HepG2 (cell line): ENCODE results near the gene SMURF2. TPM values are rescaled to one million over a fixed set of nuclear protein-coding genes. Genes with fewer than 3 reads are reported as not detected.
A peak's percentile ranks its signal among the peaks of the same experiment; 100 is the strongest.

Source experiments
- ATAC-seq: fragments of 200-7000 bp; cut with Tn5 transposase; 3 replicates; pipeline ENCODE4 v1.9.1; 2020; ENCODE audit warnings: mild to moderate bottlenecking, moderate library complexity
- BruUV-seq: library from RNA; stranded (reverse); fragments of 400-500 nt; replicated peaks from 2 replicates; lab custom pipeline; 2021; lab: Mats Ljungman, UMichigan
- CTCF ChIA-PET: fragments of 300-600 bp; formaldehyde crosslinking; extraction: SDS; loops from one replicate; lab custom pipeline; 2021; ENCODE audit warnings: low total read pairs, inconsistent platforms, low intra/inter-chr PET ratio; lab: Yijun Ruan, JAX
- POLR2A ChIA-PET: fragments of 350-600 bp; sonication (Branson Sonifier 250); formaldehyde crosslinking; loops from one replicate; lab custom pipeline; 2020; ENCODE audit warnings: antibody characterized with exemption, inconsistent platforms; lab: Yijun Ruan, JAX
- DNase-seq: peaks from one replicate; pipeline ENCODE4 v3.0.0-alpha.2; 2015; ENCODE audit warnings: low spot score
- FAIRE-seq: peaks from 3 replicates; lab custom pipeline; 2011; peaks lifted over from hg19 to GRCh38; lab: Jason Lieb, UNC
- H2AFZ ChIP-seq: one replicate; pipeline ENCODE4 v1.6.1; 2011; ENCODE audit warnings: low read length, inconsistent platforms
- H3K27ac ChIP-seq: fragments of 300-600 bp; 3 replicates; pipeline ENCODE4 v1.8.0; 2011; ENCODE audit warnings: mixed run types, mild to moderate bottlenecking, mixed read lengths, low read length, inconsistent platforms; ENCODE audit not compliant: insufficient read depth; ENCODE audit errors: extremely low read length
- H3K27me3 ChIP-seq, 2 experiments: fragments of 200-600 bp in 1 of 2; 2 replicates in 1 of 2; 3 replicates in 1 of 2; pipeline versions ENCODE4 v1.6.0 to v1.8.0; 2011; ENCODE audit warnings: low read length in 2 of 2, mild to moderate bottlenecking in 2 of 2, moderate library complexity in 2 of 2, inconsistent platforms in 1 of 2; ENCODE audit not compliant: insufficient read depth in 2 of 2, control insufficient read depth in 1 of 2
- H3K36me3 ChIP-seq, 2 experiments: fragments of 200-600 bp in 1 of 2; replicated peaks in 1 of 2; 2 replicates in 1 of 2; 3 replicates in 1 of 2; pipeline versions ENCODE4 v1.5.1 to v1.8.0; 2011; ENCODE audit warnings: low read length in 2 of 2, inconsistent platforms in 1 of 2; ENCODE audit not compliant: insufficient read depth in 2 of 2, control insufficient read depth in 1 of 2
- H3K4me1 ChIP-seq: 2 replicates; pipeline ENCODE4 v1.5.1; 2012; ENCODE audit warnings: low read length, inconsistent platforms; ENCODE audit not compliant: insufficient read depth
- H3K4me2 ChIP-seq: 2 replicates; pipeline ENCODE4 v1.6.0; 2011; ENCODE audit warnings: low read depth, low read length, inconsistent platforms
- H3K4me3 ChIP-seq, 3 experiments: fragments of 200-600 bp in 1 of 3; sonication (generic), shearing (Covaris generic) in 1 of 3; replicated peaks in 1 of 3; 2 replicates each; pipeline ENCODE4 v1.5.1; 2011 to 2016; ENCODE audit warnings: low read length in 3 of 3, inconsistent platforms in 2 of 3, low read depth in 2 of 3, mild to moderate bottlenecking in 2 of 3, control low read depth in 1 of 3, mixed read lengths in 1 of 3; ENCODE audit not compliant: insufficient read depth in 1 of 3
- H3K79me2 ChIP-seq: one replicate; pipeline ENCODE4 v1.6.1; 2011; ENCODE audit warnings: low read length, inconsistent platforms; ENCODE audit not compliant: insufficient read depth
- H3K9ac ChIP-seq: 2 replicates; pipeline ENCODE4 v1.6.0; 2011; ENCODE audit warnings: mild to moderate bottlenecking, low read depth, low read length, inconsistent platforms; ENCODE audit not compliant: insufficient read depth
- H3K9me3 ChIP-seq: 2 replicates; pipeline ENCODE4 v1.5.1; 2012; ENCODE audit warnings: mild to moderate bottlenecking, low read length
- H4K20me1 ChIP-seq: 2 replicates; pipeline ENCODE4 v1.6.0; 2011; ENCODE audit warnings: inconsistent platforms, mild to moderate bottlenecking, low read length, moderate library complexity; ENCODE audit not compliant: insufficient read depth
- AGO2 ChIP-seq: fragments of 200-400 bp; formaldehyde crosslinking; optimal IDR thresholded peaks from 2 replicates; pipeline ENCODE3; 2017; ENCODE audit warnings: mild to moderate bottlenecking, low read depth, low read length, moderate library complexity
- CC2D1A ChIP-seq: sonication (generic); formaldehyde crosslinking; IDR thresholded peaks from 2 replicates; pipeline ENCODE4 v1.8.1; 2023; ENCODE audit warnings: mild to moderate bottlenecking, missing genetic modification reagents
- FIP1L1 ChIP-seq: fragments of 200-400 bp; formaldehyde crosslinking; IDR thresholded peaks from 2 replicates; pipeline ENCODE4 v1.6.1; 2018; ENCODE audit warnings: low read depth, mild to moderate bottlenecking, low read length, moderate library complexity, borderline replicate concordance; ENCODE audit not compliant: insufficient read depth
- KLF12 ChIP-seq: sonication (generic); formaldehyde crosslinking; IDR thresholded peaks from 2 replicates; pipeline ENCODE4 v1.4.0; 2020; ENCODE audit warnings: missing genetic modification reagents, borderline replicate concordance
- REPIN1 ChIP-seq: sonication (generic); formaldehyde crosslinking; IDR thresholded peaks from 2 replicates; pipeline ENCODE4 v1.8.0; 2022; ENCODE audit warnings: missing genetic modification reagents, low read depth, mild to moderate bottlenecking, borderline replicate concordance
- TRIM24 ChIP-seq: sonication (generic); formaldehyde crosslinking; IDR thresholded peaks from 2 replicates; pipeline ENCODE4 v1.8.0; 2022; ENCODE audit warnings: mild to moderate bottlenecking, missing genetic modification reagents
- WGBS: methylation state at CpG from one replicate; pipeline ENCODE4 v1.1.6; 2017; ENCODE audit warnings: low lambda C conversion rate; 5-methylcytosine and 5-hydroxymethylcytosine counted together
- in situ Hi-C: cut with HindIII; loops from 2 replicates; pipeline ENCODE4 v1.10.0; 2017; ENCODE audit warnings: low pct_unique_long_range_greater_than_20kb; ENCODE audit not compliant: extremely low pct_ligation_motif_present
- intact Hi-C: fragments of 100-400 bp; cut with micrococcal nuclease; formaldehyde crosslinking; loops from one replicate; pipeline ENCODE4 v1.10.0; 2022; ENCODE audit not compliant: unreplicated experiment
- polyA plus RNA-seq, 8 experiments: library from polyadenylated mRNA; depleted of rRNA in 3 of 8; stranded (reverse) in 7 of 8; unstranded in 1 of 8; fragments of >200 nt; fragmentation: Illumina TruSeq in 4 of 8; extraction: Trizol in 4 of 8; gene quantifications; 2 replicates each; pipeline versions ENCODE4 v1.2.1 to v1.2.3, GENCODE V29; 2011 to 2016; ENCODE audit warnings: low read depth in 4 of 8, missing spikeins in 1 of 8, mixed read lengths in 1 of 8; ENCODE audit not compliant: insufficient read depth in 1 of 8
- total RNA-seq, 5 experiments: library from RNA; depleted of rRNA; stranded (reverse); fragments of >200 nt; fragmentation: Illumina TruSeq; extraction: Trizol; gene quantifications; 2 replicates each; pipeline ENCODE4 v1.2.3, GENCODE V29; 2016; ENCODE audit warnings: low read depth in 1 of 5
- TF ChIP-seq, protein P1 (sequence below): sonication (generic); formaldehyde crosslinking; IDR thresholded peaks from 2 replicates; pipeline ENCODE4 v1.9.0; 2021; ENCODE audit warnings: mild to moderate bottlenecking, missing genetic modification reagents
- TF ChIP-seq, protein P2 (sequence below): sonication (generic); formaldehyde crosslinking; IDR thresholded peaks from 2 replicates; pipeline ENCODE4 v1.5.1; 2020; ENCODE audit warnings: mild to moderate bottlenecking, missing genetic modification reagents, borderline replicate concordance

SMURF2 gene
- total and polyA plus RNA-seq, 2 of the 13 experiments (the other 11 are each of a cell fraction or from before 2014, with no cell fraction given), result 14.9 to 24.3 TPM

DNA sequence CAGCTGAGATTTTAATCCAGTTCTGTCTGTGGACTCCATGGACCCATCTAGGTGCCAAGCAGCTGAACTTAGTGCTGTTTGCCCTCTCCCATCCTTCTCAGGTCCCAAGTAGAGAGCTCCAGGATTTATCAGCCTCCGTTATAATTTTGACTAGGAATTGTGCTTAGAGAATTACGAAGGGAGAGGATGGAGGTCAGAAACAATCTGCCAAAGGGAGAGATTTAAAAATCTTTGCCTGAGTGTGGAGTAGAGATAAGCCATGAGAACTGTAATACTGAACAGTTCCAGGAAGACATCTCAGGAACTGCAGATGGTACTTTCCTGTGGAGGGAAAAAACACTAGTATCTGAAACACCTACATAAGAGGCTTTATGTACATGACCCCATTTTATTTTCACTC, 128.3 kb downstream of the SMURF2 start:
- in situ Hi-C loops (loop anchor here (25.0 kb wide), 1 partner anchor 104 kb away; no protein-coding TSS in a partner anchor), intact Hi-C loops (loop anchor here (5.0 to 10.0 kb wide), 2 partner anchors 114 to 201 kb away; no protein-coding TSS in a partner anchor)
- Histone ChIP-seq H4K20me1 (no peaks in the 10 kb centered on the region), H2AFZ (no peak overlapping the region), H3K27ac (no peak overlapping the region), H3K4me3 (no peak overlapping the region)
- CTCF ChIA-PET, result no interaction called here
- no peak for TF ChIP-seq TRIM24 (CRISPR knock-in tag)
- no peak for TF ChIP-seq FIP1L1
- TF ChIP-seq KLF12 (CRISPR knock-in tag), result no peak
- TF ChIP-seq CC2D1A (CRISPR knock-in tag), result no peak
- TF ChIP-seq AGO2, result peak; percentile 8
- TF ChIP-seq REPIN1, result no peak
- TF ChIP-seq, all 625 proteins: peak for 1
- Histone ChIP-seq H3K9ac (no peak overlapping the region), H3K27me3 (no peaks in the 10 kb centered on the region), H3K36me3 (peaks cover 28 to 85% of the 10 kb centered on the region in 2 experiments), H3K79me2 (no peaks in the 10 kb centered on the region), H3K4me2 (no peak overlapping the region), H3K9me3 (no peaks in the 10 kb centered on the region), H3K4me1 (no peaks in the 10 kb centered on the region)
- POLR2A ChIA-PET, result interaction anchor here (1.1 to 1.5 kb wide), 4 partner anchors 8 to 35 kb away, joined by 3 to 5 read pairs (median 4); partner anchors contain the start of gene CEP95
- ATAC-seq (no peak), FAIRE-seq (no peak), DNase-seq (no peak)
- 95% methylated on average over 2 of the region's 2 CpGs for WGBS
- BruUV-seq, result no TSS peak

DNA sequence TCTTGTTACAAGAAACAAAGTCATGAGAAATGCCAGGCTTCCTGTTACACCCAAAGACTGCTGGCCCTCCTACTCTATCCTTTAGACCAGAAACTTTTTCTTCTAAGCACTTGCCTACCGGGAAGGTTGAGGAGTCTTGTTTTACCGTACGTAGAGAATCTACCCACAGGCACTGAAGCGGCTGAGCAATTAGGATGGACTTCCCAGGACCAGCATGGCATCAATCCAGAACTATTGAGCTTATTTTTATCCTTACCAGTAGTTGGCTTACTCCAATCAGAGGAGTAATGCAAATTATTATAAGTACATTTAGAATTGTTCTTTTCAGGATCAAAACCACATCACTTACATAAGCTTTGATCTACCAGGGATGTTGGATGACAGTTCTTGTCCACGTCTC, 129.7 kb downstream of the SMURF2 start:
- ATAC-seq (no peak), FAIRE-seq (no peak), DNase-seq (no peak)
- intact Hi-C loops, result loop anchor here (5.0 to 10.0 kb wide), 2 partner anchors 115 to 202 kb away; no protein-coding TSS in a partner anchor
- in situ Hi-C loops, result loop anchor here (25.0 kb wide), 1 partner anchor 105 kb away; no protein-coding TSS in a partner anchor
- H3K4me1 ChIP-seq, result no peaks in the 10 kb centered on the region
- no peaks in the 10 kb centered on the region for H3K79me2 ChIP-seq
- H3K4me3 ChIP-seq, result no peak overlapping the region
- WGBS, result 98% methylated on average over 5 of the region's 5 CpGs
- ChIA-PET POLR2A (interaction anchor here (1.1 kb wide), 1 partner anchor 26 kb away, joined by 3 read pairs; the partner anchor contains the start of gene CEP95), CTCF (no interaction called here)
- H3K27me3 ChIP-seq, result no peaks in the 10 kb centered on the region
- H3K9me3 ChIP-seq, result no peaks in the 10 kb centered on the region
- H2AFZ ChIP-seq, result no peak overlapping the region
- H3K4me2 ChIP-seq, result no peak overlapping the region
- H3K27ac ChIP-seq, result no peak overlapping the region
- no peaks in the 10 kb centered on the region for H4K20me1 ChIP-seq
- no peak overlapping the region for H3K9ac ChIP-seq
- peaks cover 34 to 92% of the 10 kb centered on the region in 2 experiments for H3K36me3 ChIP-seq
- no TSS peak for BruUV-seq
- TF ChIP-seq, protein P1, sequence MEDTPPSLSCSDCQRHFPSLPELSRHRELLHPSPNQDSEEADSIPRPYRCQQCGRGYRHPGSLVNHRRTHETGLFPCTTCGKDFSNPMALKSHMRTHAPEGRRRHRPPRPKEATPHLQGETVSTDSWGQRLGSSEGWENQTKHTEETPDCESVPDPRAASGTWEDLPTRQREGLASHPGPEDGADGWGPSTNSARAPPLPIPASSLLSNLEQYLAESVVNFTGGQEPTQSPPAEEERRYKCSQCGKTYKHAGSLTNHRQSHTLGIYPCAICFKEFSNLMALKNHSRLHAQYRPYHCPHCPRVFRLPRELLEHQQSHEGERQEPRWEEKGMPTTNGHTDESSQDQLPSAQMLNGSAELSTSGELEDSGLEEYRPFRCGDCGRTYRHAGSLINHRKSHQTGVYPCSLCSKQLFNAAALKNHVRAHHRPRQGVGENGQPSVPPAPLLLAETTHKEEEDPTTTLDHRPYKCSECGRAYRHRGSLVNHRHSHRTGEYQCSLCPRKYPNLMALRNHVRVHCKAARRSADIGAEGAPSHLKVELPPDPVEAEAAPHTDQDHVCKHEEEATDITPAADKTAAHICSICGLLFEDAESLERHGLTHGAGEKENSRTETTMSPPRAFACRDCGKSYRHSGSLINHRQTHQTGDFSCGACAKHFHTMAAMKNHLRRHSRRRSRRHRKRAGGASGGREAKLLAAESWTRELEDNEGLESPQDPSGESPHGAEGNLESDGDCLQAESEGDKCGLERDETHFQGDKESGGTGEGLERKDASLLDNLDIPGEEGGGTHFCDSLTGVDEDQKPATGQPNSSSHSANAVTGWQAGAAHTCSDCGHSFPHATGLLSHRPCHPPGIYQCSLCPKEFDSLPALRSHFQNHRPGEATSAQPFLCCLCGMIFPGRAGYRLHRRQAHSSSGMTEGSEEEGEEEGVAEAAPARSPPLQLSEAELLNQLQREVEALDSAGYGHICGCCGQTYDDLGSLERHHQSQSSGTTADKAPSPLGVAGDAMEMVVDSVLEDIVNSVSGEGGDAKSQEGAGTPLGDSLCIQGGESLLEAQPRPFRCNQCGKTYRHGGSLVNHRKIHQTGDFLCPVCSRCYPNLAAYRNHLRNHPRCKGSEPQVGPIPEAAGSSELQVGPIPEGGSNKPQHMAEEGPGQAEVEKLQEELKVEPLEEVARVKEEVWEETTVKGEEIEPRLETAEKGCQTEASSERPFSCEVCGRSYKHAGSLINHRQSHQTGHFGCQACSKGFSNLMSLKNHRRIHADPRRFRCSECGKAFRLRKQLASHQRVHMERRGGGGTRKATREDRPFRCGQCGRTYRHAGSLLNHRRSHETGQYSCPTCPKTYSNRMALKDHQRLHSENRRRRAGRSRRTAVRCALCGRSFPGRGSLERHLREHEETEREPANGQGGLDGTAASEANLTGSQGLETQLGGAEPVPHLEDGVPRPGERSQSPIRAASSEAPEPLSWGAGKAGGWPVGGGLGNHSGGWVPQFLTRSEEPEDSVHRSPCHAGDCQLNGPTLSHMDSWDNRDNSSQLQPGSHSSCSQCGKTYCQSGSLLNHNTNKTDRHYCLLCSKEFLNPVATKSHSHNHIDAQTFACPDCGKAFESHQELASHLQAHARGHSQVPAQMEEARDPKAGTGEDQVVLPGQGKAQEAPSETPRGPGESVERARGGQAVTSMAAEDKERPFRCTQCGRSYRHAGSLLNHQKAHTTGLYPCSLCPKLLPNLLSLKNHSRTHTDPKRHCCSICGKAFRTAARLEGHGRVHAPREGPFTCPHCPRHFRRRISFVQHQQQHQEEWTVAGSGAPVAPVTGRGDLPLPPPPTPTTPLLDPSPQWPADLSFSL (CRISPR knock-in tag), result no peak
- TF ChIP-seq, protein P2, sequence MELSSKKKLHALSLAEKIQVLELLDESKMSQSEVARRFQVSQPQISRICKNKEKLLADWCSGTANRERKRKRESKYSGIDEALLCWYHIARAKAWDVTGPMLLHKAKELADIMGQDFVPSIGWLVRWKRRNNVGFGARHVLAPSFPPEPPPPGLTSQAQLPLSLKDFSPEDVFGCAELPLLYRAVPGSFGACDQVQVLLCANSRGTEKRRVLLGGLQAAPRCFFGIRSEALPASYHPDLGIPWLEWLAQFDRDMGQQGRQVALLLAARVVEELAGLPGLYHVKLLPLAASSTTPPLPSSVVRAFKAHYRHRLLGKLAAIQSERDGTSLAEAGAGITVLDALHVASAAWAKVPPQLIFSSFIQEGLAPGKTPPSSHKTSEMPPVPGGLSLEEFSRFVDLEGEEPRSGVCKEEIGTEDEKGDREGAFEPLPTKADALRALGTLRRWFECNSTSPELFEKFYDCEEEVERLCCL (CRISPR knock-in tag), result no peak
